Gastrocnemius medialis (tissue), 4 donors: ENCODE measurements around the gene BBOF1. TPM values are rescaled to one million over a fixed set of nuclear protein-coding genes. Genes with fewer than 3 reads are reported as not detected.
"Not testable (repeated sequence)": the region's sequence is repeated elsewhere in the genome, so short reads cannot be mapped to it uniquely, and the experiment has no call there.

Experiments used
- ATAC-seq, 2 donors: fragments of 150-250 bp; one replicate each; pipeline ENCODE4 v1.9.1; 2016
- DNase-seq, 2 donors: peaks; one replicate each; pipeline ENCODE4 v3.0.0-alpha.2; 2019
- H3K27ac ChIP-seq, 4 donors: fragments of 200-600 bp; sonication (generic); 1 replicate in 1 of 4; 2 replicates in 3 of 4; pipeline ENCODE4 v1.5.1; 2016 to 2018; ENCODE audit warnings: mild to moderate bottlenecking in 2 of 4, moderate library complexity in 1 of 4
- H3K27me3 ChIP-seq, 3 donors: fragments of 200-600 bp; sonication (generic) in 2 of 3; 1 replicate in 1 of 3; 2 replicates in 2 of 3; pipeline versions ENCODE4 v1.5.1 to v1.6.0; 2016 to 2019; ENCODE audit warnings: mild to moderate bottlenecking in 1 of 3, moderate library complexity in 1 of 3
- H3K36me3 ChIP-seq, 2 donors: fragments of 200-600 bp; sonication (generic) in 1 of 2; one replicate each; pipeline ENCODE4 v1.5.1; 2017 to 2018
- H3K4me1 ChIP-seq, 2 donors: fragments of 200-600 bp; sonication (generic) in 1 of 2; one replicate each; pipeline ENCODE4 v1.5.1; 2016 to 2017; ENCODE audit warnings: mild to moderate bottlenecking in 2 of 2
- H3K4me3 ChIP-seq, 4 donors: fragments of 200-600 bp; sonication (generic) in 3 of 4; 1 replicate in 1 of 4; 2 replicates in 3 of 4; pipeline ENCODE4 v1.5.1; 2016 to 2019; ENCODE audit warnings: mild to moderate bottlenecking in 2 of 4
- H3K9me3 ChIP-seq, 3 donors: fragments of 200-600 bp; sonication (generic) in 2 of 3; 1 replicate in 1 of 3; 2 replicates in 2 of 3; pipeline ENCODE4 v1.5.1; 2016 to 2019
- POLR2A ChIP-seq, 2 donors: fragments of 450-650 bp; IDR thresholded peaks; one replicate each; pipeline ENCODE4 v1.6.1; 2017; ENCODE audit warnings: antibody characterized with exemption in 2 of 2, mild to moderate bottlenecking in 2 of 2, moderate library complexity in 2 of 2
- in situ Hi-C, 4 donors: fragments of 200-750 bp; cut with MboI; loops; one replicate each; pipeline versions ENCODE4 v1.15.0 to v1.8.0; 2017; ENCODE audit warnings: low sequenced_read_pairs in 4 of 4
- intact Hi-C: fragments of 100-400 bp; cut with DNase I; formaldehyde crosslinking; loops from one replicate; pipeline ENCODE4 v1.15.1; 2023; ENCODE audit warnings: low total_unique reads
- total RNA-seq, 4 donors: library from RNA; depleted of rRNA; stranded (reverse); fragments of >200 nt; gene quantifications; one replicate each; pipeline versions ENCODE4 v1.1.0 to v1.2.3, GENCODE V29; 2016
- TF ChIP-seq, protein P1 (sequence below), 5 experiments: fragments of 450-650 bp in 3 of 5; fragments of 200-600 bp in 2 of 5; sonication (generic) in 2 of 5; IDR thresholded peaks in 4 of 5; conservative IDR thresholded peaks in 1 of 5; 1 replicate in 4 of 5; 2 replicates in 1 of 5; pipeline ENCODE4 v1.5.1; 2016 to 2019; ENCODE audit warnings: antibody characterized with exemption in 5 of 5, mild to moderate bottlenecking in 3 of 5, moderate library complexity in 3 of 5

Gene BBOF1
- total RNA-seq, 4 donors from 2014 or later: 0.95 to 8.7 (median 1.9) TPM

DNA sequence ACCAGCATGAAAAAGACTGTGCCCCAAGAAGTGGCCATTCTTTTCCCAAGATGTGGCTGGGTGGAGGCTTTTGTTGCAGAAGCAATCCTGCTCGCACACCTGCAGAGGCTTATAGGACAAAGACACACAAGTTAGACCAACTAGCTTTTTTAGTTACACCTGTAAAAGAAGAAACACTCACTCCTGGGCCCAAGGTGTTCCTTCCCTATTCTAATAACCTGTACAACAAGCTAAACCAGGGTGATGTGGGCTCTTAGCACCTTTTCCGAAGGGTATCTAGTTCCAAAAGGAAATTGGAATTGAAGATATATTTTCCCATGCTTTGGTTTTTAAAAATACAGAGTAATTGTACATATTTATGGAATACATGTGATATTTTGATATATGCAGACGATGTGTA is 31.1 kb upstream of the BBOF1 start:
- H3K36me3 ChIP-seq: peaks cover 0 to 22% of the 10 kb centered on the region in 2 donors
- DNase-seq: no peak
- TF ChIP-seq, protein P1, sequence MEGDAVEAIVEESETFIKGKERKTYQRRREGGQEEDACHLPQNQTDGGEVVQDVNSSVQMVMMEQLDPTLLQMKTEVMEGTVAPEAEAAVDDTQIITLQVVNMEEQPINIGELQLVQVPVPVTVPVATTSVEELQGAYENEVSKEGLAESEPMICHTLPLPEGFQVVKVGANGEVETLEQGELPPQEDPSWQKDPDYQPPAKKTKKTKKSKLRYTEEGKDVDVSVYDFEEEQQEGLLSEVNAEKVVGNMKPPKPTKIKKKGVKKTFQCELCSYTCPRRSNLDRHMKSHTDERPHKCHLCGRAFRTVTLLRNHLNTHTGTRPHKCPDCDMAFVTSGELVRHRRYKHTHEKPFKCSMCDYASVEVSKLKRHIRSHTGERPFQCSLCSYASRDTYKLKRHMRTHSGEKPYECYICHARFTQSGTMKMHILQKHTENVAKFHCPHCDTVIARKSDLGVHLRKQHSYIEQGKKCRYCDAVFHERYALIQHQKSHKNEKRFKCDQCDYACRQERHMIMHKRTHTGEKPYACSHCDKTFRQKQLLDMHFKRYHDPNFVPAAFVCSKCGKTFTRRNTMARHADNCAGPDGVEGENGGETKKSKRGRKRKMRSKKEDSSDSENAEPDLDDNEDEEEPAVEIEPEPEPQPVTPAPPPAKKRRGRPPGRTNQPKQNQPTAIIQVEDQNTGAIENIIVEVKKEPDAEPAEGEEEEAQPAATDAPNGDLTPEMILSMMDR (IDR thresholded peaks at IDR 0.05 in 4 of 5, conservative IDR thresholded peaks at IDR 0.05 in 1 of 5): no peak
- no peak for TF ChIP-seq POLR2A (IDR thresholded peaks at IDR 0.05)
- no peaks in the 10 kb centered on the region for H3K27me3 ChIP-seq
- intact Hi-C loops: no loop called here
- in situ Hi-C loops: no loop called here
- no peak overlapping the region for H3K4me3 ChIP-seq
- H3K4me1 ChIP-seq: no peaks in the 10 kb centered on the region
- no peak overlapping the region for H3K27ac ChIP-seq
- no peaks in the 10 kb centered on the region for H3K9me3 ChIP-seq
- no peak for ATAC-seq

GRCh38 chr14:73988656-73989055 is 30.5 kb upstream of the BBOF1 start:
- H3K4me3 ChIP-seq, in situ Hi-C loops, DNase-seq, H3K27ac ChIP-seq, ATAC-seq, H3K9me3 ChIP-seq, H3K4me1 ChIP-seq, intact Hi-C loops, H3K27me3 ChIP-seq: not testable (repeated sequence)
- H3K36me3 ChIP-seq: peaks cover 0 to 21% of the 10 kb centered on the region in 2 donors

- Histone ChIP-seq H3K27me3 (no peaks in the 10 kb centered on the region), H3K36me3 (peaks cover 0 to 12% of the 10 kb centered on the region in 2 donors), H3K4me1 (no peaks in the 10 kb centered on the region), H3K9me3 (no peaks in the 10 kb centered on the region), H3K27ac (no peak overlapping the region), H3K4me3 (no peak overlapping the region)
- DNase-seq (no peak), ATAC-seq (no peak)
- TF ChIP-seq, protein P1 (IDR thresholded peaks at IDR 0.05 in 4 of 5, conservative IDR thresholded peaks at IDR 0.05 in 1 of 5): no peak
- TF ChIP-seq POLR2A (IDR thresholded peaks at IDR 0.05): no peak
- in situ Hi-C loops: no loop called here
- intact Hi-C loops: no loop called here
These were observed 28.1 kb upstream of the BBOF1 start for GRCh38 chr14:73991092-73991491.

GRCh38 chr14:73994926-73995325 is 24.2 kb upstream of the BBOF1 start:
- H3K27ac ChIP-seq, H3K4me3 ChIP-seq, H3K4me1 ChIP-seq, intact Hi-C loops, H3K9me3 ChIP-seq, DNase-seq, H3K27me3 ChIP-seq, in situ Hi-C loops, H3K36me3 ChIP-seq, ATAC-seq: not testable (repeated sequence)

DNA sequence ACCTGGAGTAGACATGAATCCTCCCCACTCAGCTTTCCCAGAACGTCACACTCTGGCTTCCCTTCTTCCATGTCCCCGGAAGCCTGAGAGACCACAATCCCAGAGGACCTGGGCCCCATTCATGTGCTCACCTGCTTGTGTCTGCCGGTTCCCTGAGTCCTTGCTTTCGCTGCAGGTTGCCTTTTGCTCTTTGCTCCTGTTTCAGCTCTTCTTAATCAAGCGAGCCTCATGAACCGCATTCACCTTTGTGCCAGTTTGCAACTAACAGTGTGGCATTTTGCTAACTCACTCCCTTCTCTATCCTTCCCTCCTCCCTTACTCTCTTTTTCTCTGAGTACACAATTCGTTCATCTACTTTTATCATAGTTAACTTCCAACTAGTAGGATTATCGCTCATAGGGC is 23.2 kb upstream of the BBOF1 start:
- ATAC-seq (no peak), DNase-seq (no peak)
- Histone ChIP-seq H3K27me3 (no peaks in the 10 kb centered on the region), H3K36me3 (no peaks in the 10 kb centered on the region), H3K4me3 (no peak overlapping the region), H3K27ac (no peak overlapping the region), H3K4me1 (no peaks in the 10 kb centered on the region), H3K9me3 (no peaks in the 10 kb centered on the region)
- intact Hi-C loops: no loop called here
- in situ Hi-C loops: no loop called here
- no peak for TF ChIP-seq POLR2A (IDR thresholded peaks at IDR 0.05)
- TF ChIP-seq, protein P1 (IDR thresholded peaks at IDR 0.05 in 4 of 5, conservative IDR thresholded peaks at IDR 0.05 in 1 of 5): no peak

- Histone ChIP-seq H3K36me3 (no peaks in the 10 kb centered on the region), H3K27me3 (no peaks in the 10 kb centered on the region), H3K9me3 (no peaks in the 10 kb centered on the region), H3K27ac (no peak overlapping the region), H3K4me1 (no peaks in the 10 kb centered on the region), H3K4me3 (no peak overlapping the region)
- intact Hi-C loops: no loop called here
- no peak for TF ChIP-seq POLR2A (IDR thresholded peaks at IDR 0.05)
- TF ChIP-seq, protein P1 (IDR thresholded peaks at IDR 0.05 in 4 of 5, conservative IDR thresholded peaks at IDR 0.05 in 1 of 5): no peak
- DNase-seq (no peak), ATAC-seq (no peak)
- in situ Hi-C loops: no loop called here
These were observed 22.4 kb upstream of the BBOF1 start for GRCh38 chr14:73996731-73997107.
